Suprapubic skin (tissue), 4 donors: ENCODE results near the gene SH3GLB2. TPM values are rescaled to one million over a fixed set of nuclear protein-coding genes. Genes with fewer than 3 reads are reported as not detected.
A peak's percentile ranks its signal among the peaks of the same experiment; 100 is the strongest.

ENCODE experiments used
- DNase-seq, 2 donors: peaks; one replicate each; pipeline ENCODE4 v3.0.0-alpha.2; 2019; ENCODE audit warnings: low spot score in 2 of 2
- H3K27ac ChIP-seq: fragments of 200-600 bp; sonication (generic); one replicate; pipeline ENCODE4 v1.5.1; 2019
- H3K27me3 ChIP-seq: fragments of 200-600 bp; sonication (generic); one replicate; pipeline ENCODE4 v1.5.1; 2019
- H3K36me3 ChIP-seq: fragments of 200-600 bp; sonication (generic); one replicate; pipeline ENCODE4 v1.5.1; 2019
- H3K4me1 ChIP-seq: fragments of 200-600 bp; sonication (generic); one replicate; pipeline ENCODE4 v1.5.1; 2019
- H3K4me3 ChIP-seq: fragments of 200-600 bp; sonication (generic); one replicate; pipeline ENCODE4 v1.5.1; 2019; ENCODE audit warnings: mild to moderate bottlenecking
- H3K9me3 ChIP-seq: fragments of 200-600 bp; sonication (generic); one replicate; pipeline ENCODE4 v1.5.1; 2019
- CTCF ChIP-seq, 2 donors: fragments of 200-600 bp in 1 of 2; fragments of 450-650 bp in 1 of 2; sonication (generic) in 1 of 2; IDR thresholded peaks; one replicate each; pipeline ENCODE4 v1.5.1; 2016 to 2019; ENCODE audit warnings: antibody characterized with exemption in 2 of 2, mild to moderate bottlenecking in 1 of 2, moderate library complexity in 1 of 2
- EP300 ChIP-seq: sonication (generic); formaldehyde crosslinking; IDR thresholded peaks from one replicate; pipeline ENCODE4 v1.6.1; 2017; ENCODE audit warnings: antibody characterized with exemption
- POLR2A ChIP-seq, 2 donors: fragments of 450-650 bp; IDR thresholded peaks; one replicate each; pipeline ENCODE4 v1.6.1; 2017; ENCODE audit warnings: antibody characterized with exemption in 2 of 2, mild to moderate bottlenecking in 2 of 2, moderate library complexity in 2 of 2
- POLR2AphosphoS5 ChIP-seq, 3 donors: sonication (generic); formaldehyde crosslinking; IDR thresholded peaks; one replicate each; pipeline ENCODE4 v1.6.1; 2017; ENCODE audit warnings: antibody characterized with exemption in 3 of 3
- WGBS: methylation state at CpG from one replicate; pipeline ENCODE4 v1.1.5; 2018; 5-methylcytosine and 5-hydroxymethylcytosine counted together
- total RNA-seq, 4 donors: library from RNA; depleted of rRNA; stranded (reverse); fragments of >200 nt; gene quantifications; one replicate each; pipeline ENCODE4 v1.1.0, GENCODE V29; 2016

SH3GLB2 gene
- total RNA-seq, 4 donors from 2014 or later: 193 to 331 (median 258) TPM

- peaks cover 29% of the 10 kb centered on the region for H3K4me1 ChIP-seq
- DNase-seq: no peak
- H3K9me3 ChIP-seq: no peaks in the 10 kb centered on the region
- no peak for TF ChIP-seq CTCF (IDR thresholded peaks at IDR 0.05)
- TF ChIP-seq POLR2A (IDR thresholded peaks at IDR 0.05): no peak
- TF ChIP-seq POLR2AphosphoS5 (IDR thresholded peaks at IDR 0.05): no peak
- TF ChIP-seq EP300: no peak
- no peaks in the 10 kb centered on the region for H3K36me3 ChIP-seq
- H3K27ac ChIP-seq: no peak overlapping the region
- no peaks in the 10 kb centered on the region for H3K27me3 ChIP-seq
- 63% methylated on average over 4 of the region's 4 CpGs for WGBS
- H3K4me3 ChIP-seq: no peak overlapping the region
Measured at GRCh38 chr9:129031514-129031913, 3.4 kb upstream of the SH3GLB2 start.

- no peak for DNase-seq
Measured at GRCh38 chr9:129030191-129030590, 2.1 kb upstream of the SH3GLB2 start.

GRCh38 chr9:129027685-129028191, 393 bp downstream of the SH3GLB2 start:
- TF ChIP-seq EP300 (no peak), CTCF (IDR thresholded peaks at IDR 0.05) (no peak), POLR2AphosphoS5 (IDR thresholded peaks at IDR 0.05) (no peak), POLR2A (IDR thresholded peaks at IDR 0.05) (no peak)
- 7% methylated on average over 3 of the region's 47 CpGs for WGBS
- no peaks in the 10 kb centered on the region for H3K27me3 ChIP-seq
- no peaks in the 10 kb centered on the region for H3K9me3 ChIP-seq
- H3K36me3 ChIP-seq: no peaks in the 10 kb centered on the region
- peaks cover 46% of the 10 kb centered on the region for H3K4me1 ChIP-seq
- peak overlapping the region; percentile 81 for H3K27ac ChIP-seq
- DNase-seq: peak in 1 of 2 donors; percentile 82
- peak overlapping the region; percentile 77 for H3K4me3 ChIP-seq

More at GRCh38 chr9:129030191-129030590, 2.1 kb upstream of the SH3GLB2 start:
- Histone ChIP-seq H3K27ac (no peak overlapping the region), H3K27me3 (no peaks in the 10 kb centered on the region), H3K4me1 (peaks cover 36% of the 10 kb centered on the region), H3K9me3 (no peaks in the 10 kb centered on the region), H3K36me3 (no peaks in the 10 kb centered on the region), H3K4me3 (no peak overlapping the region)
- no peak for TF ChIP-seq EP300
- no peak for TF ChIP-seq POLR2A (IDR thresholded peaks at IDR 0.05)
- no peak for TF ChIP-seq CTCF (IDR thresholded peaks at IDR 0.05)
- no peak for TF ChIP-seq POLR2AphosphoS5 (IDR thresholded peaks at IDR 0.05)

GRCh38 chr9:129027224-129027684, 877 bp downstream of the SH3GLB2 start:
- no peak for TF ChIP-seq EP300
- no peak for TF ChIP-seq POLR2A (IDR thresholded peaks at IDR 0.05)
- no peak for TF ChIP-seq CTCF (IDR thresholded peaks at IDR 0.05)
- no peak for TF ChIP-seq POLR2AphosphoS5 (IDR thresholded peaks at IDR 0.05)
- H3K9me3 ChIP-seq: no peaks in the 10 kb centered on the region
- H3K4me3 ChIP-seq: peak overlapping the region; percentile 77
- H3K27ac ChIP-seq: peak overlapping the region; percentile 81
- H3K27me3 ChIP-seq: no peaks in the 10 kb centered on the region
- no peaks in the 10 kb centered on the region for H3K36me3 ChIP-seq
- 25% methylated on average over 4 of the region's 9 CpGs for WGBS
- DNase-seq: no peak
- peaks cover 50% of the 10 kb centered on the region for H3K4me1 ChIP-seq

GRCh38 chr9:129026442-129027223, 1.5 kb downstream of the SH3GLB2 start:
- DNase-seq: no peak

More at GRCh38 chr9:129026442-129027223, 1.5 kb downstream of the SH3GLB2 start:
- Histone ChIP-seq H3K4me3 (peak overlapping the region; percentile 77), H3K4me1 (peaks cover 50% of the 10 kb centered on the region), H3K9me3 (no peaks in the 10 kb centered on the region), H3K27ac (peak overlapping the region; percentile 81), H3K36me3 (no peaks in the 10 kb centered on the region), H3K27me3 (no peaks in the 10 kb centered on the region)
- 37% methylated on average over 14 of the region's 17 CpGs for WGBS
- TF ChIP-seq EP300: no peak
- no peak for TF ChIP-seq POLR2A (IDR thresholded peaks at IDR 0.05)
- no peak for TF ChIP-seq POLR2AphosphoS5 (IDR thresholded peaks at IDR 0.05)
- no peak for TF ChIP-seq CTCF (IDR thresholded peaks at IDR 0.05)
